ENCODE measurements around the gene PPT1.

- TF ChIP-seq BHLHE40 (IDR thresholded peaks at IDR 0.05; ENCODE audit: borderline replicate concordance) (no peak), SP1 (IDR thresholded peaks at IDR 0.05) (no peak), HDGF (IDR thresholded peaks at IDR 0.05; ENCODE audit: borderline replicate concordance) (no peak), CTBP1 (IDR thresholded peaks at IDR 0.05; ENCODE audit: borderline replicate concordance) (no peak), ARNT (IDR thresholded peaks at IDR 0.05) (no peak), FOXA1 (IDR thresholded peaks at IDR 0.05) (no peak)
Observed at GRCh38 chr1:40081871-40082270, 15.2 kb downstream of the PPT1 start.

Measured in HEK293T (cell line).